Measurements from ENCODE around the gene CENPO.
"Not testable (repeated sequence)": the region's sequence is repeated elsewhere in the genome, so short reads cannot be mapped to it uniquely, and the experiment has no call there.

Gene CENPO

DNA sequence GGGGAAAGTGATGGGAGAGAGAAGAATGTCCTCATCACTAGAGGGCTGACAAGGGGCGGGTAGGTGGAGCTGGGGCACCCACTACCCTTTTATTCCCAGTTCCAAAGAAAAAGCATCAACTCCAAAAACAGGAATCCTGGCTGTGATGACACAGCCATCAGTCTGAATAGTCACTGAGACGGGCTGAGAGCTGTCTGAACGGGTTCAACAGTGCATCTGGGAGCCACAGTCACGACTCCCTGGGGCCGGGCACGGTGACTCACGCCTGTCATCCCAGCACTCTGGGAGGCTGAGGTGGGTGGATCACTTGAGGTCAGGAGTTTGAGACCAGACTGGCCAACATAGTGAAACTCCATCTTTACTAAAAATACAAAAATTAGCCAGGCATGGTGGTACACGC is 42.2 kb downstream of the CENPO start:
- H3K4me1 Mint-ChIP-seq; ATAC-seq; DNase-seq (ENCODE audit: low spot score in 2 of 2); H3K4me3 Mint-ChIP-seq; H3K27ac Mint-ChIP-seq; H3K9me3 Mint-ChIP-seq: not testable (repeated sequence)
- H3K36me3 Mint-ChIP-seq: peaks cover 21% of the 10 kb centered on the region

DNA sequence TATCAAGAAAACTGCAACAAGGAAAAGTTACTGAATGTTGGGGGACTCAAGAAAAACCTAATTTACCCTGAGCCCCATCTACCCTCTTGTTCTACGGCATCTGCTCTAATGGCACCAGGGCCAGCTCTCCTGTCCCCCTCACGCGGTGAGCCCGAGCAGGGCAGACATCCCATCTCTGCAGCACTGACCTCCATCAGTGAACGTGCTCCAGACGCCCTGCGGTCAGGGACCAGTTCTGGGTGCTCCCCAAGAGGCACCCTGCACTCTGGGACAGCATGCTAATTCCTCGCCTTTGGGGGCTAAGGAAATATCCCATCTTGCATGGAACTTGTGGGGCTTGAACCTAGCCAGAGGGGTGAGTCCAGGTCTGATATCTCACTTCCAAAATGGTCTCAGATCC is 43.0 kb downstream of the CENPO start:
- DNase-seq (ENCODE audit: low spot score in 2 of 2) (no peak), ATAC-seq (no peak)
- Mint-ChIP-seq H3K4me1 (no peaks in the 10 kb centered on the region), H3K4me3 (no peak overlapping the region), H3K9me3 (no peaks in the 10 kb centered on the region), H3K27ac (no peak overlapping the region), H3K36me3 (peaks cover 28% of the 10 kb centered on the region)

DNA sequence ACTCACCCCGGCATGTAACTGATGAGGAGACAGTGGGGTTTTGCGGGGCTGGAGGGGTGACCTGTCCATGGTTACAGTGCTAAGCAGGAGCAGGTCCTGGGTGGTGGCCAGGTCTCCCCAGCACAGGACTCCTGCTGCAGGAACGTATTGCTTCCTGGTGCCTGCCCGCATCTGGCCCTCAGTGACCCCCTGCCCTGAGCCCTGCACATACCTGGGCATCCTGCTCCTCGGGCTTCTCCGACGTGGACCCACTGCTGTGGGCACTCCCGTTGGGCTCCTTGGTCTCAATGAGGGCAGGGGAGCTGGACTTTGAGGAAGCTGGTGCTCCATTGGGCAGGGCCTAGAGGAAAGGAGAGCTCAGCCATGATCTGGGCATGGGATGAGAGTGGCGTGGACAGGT is 43.5 kb downstream of the CENPO start:
- H3K4me1 Mint-ChIP-seq: no peaks in the 10 kb centered on the region
- H3K27ac Mint-ChIP-seq: no peak overlapping the region
- H3K9me3 Mint-ChIP-seq: no peaks in the 10 kb centered on the region
- no peak overlapping the region for H3K4me3 Mint-ChIP-seq
- ATAC-seq (no peak), DNase-seq (ENCODE audit: low spot score in 2 of 2) (no peak)
- peaks cover 33% of the 10 kb centered on the region for H3K36me3 Mint-ChIP-seq

DNA sequence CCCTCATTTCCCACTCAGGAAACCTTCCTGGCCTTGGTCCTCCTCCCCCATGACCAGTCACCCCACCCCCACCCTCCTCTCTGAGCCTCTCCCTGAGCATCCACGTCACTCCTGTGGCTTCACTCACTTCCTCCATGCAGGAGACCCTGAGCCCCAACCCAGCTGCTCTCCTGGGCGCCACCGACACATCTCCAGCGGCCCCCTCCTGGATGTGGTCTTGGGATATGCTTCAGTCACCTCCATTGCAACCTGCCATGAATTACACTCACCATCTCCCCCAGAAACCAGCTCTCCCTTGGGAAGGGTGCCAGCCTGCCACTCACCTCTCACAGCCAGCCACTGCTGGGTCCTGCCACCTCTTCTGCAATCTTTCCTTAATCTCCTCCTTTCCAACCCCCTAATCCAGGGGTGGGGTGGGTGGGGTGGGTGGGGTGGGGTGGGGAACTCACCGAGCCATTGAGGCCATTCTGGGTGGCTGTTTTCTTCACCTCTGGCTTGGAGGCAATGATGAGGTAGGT is 44.8 kb downstream of the CENPO start:
- Mint-ChIP-seq H3K4me3 (no peak overlapping the region), H3K4me1 (no peaks in the 10 kb centered on the region), H3K36me3 (peaks cover 29% of the 10 kb centered on the region), H3K9me3 (no peaks in the 10 kb centered on the region), H3K27ac (no peak overlapping the region)
- DNase-seq (ENCODE audit: low spot score in 2 of 2): no peak
- no peak for ATAC-seq

DNA sequence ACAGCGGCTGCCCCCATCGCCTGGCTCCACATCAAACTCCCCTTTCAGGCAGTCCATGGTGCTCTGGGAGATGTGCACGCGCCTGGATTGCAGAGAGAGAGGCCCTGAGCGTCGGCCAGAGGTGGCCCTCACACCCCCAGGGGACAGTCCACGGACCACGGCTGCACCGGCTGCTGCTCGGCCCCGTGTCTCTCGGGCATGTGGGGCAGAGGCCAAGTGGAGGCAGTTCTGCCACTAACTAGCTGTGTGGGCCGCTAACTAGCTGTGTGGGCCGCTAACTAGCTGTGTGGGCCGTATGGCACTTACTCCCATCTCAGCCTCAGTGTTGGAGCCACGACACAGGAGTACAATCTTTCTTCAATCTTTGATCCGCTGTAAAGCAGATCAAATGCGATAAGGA is 45.3 kb downstream of the CENPO start:
- Mint-ChIP-seq H3K27ac (no peak overlapping the region), H3K4me3 (no peak overlapping the region), H3K9me3 (no peaks in the 10 kb centered on the region), H3K4me1 (no peaks in the 10 kb centered on the region), H3K36me3 (peaks cover 28% of the 10 kb centered on the region)
- DNase-seq (ENCODE audit: low spot score in 2 of 2) (no peak), ATAC-seq (no peak)

DNA sequence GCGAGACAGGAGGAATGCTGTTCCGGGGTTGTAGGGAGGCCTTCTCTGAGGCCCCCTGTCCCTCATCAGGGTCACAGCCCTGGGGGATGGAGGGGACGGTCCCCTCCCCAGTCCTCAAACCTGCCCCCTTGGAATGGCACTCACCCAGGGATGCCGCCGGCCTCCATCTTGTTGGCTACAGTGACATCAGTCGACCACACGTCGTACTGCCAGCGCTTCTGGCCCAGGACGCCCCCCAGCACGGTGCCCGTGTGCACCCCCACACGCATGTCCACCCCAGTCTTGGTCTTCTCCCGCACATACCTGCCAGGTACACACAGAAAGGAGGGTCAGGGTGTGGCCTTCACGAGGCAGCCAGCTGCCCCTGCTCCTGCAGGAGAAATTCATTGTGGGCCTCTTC is 46.5 kb downstream of the CENPO start:
- DNase-seq (ENCODE audit: low spot score in 2 of 2) (no peak), ATAC-seq (no peak)
- Mint-ChIP-seq H3K4me1 (no peaks in the 10 kb centered on the region), H3K36me3 (peaks cover 28% of the 10 kb centered on the region), H3K4me3 (no peak overlapping the region), H3K27ac (no peak overlapping the region), H3K9me3 (no peaks in the 10 kb centered on the region)

DNA sequence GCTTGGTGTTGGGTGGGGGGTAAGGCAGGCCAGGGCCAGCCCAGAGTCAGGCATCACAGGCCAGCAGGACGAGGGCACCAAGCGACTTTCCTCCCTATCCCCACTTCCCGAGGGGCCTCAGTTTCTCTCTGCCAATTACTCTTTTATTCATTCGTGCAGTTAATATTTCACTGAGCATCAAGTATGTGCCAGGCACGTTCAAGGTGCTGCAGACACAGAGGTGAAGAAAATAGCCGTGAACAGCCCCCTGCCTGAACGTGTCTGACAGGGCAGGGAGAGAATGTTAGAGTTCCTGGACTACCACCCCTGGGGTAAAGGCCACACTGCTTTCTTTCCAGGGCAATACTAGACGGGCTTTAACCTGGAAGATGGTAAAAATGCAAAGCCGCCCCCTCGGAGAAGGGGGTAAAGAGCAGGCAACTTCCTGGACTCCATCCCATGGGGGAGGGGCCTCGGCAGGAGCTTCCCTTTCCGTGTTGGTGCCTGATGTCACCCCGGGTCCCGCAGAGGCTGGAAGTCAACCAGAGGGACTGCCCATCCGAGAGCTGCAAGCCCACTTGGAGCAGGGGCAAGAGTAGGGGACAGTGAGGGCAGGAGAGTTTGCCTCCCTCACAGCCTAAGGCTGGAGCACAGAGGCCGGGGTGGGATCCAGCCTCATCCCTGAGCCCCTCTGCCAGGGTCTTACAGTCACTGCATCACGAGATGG is 47.1 kb downstream of the CENPO start:
- no peaks in the 10 kb centered on the region for H3K4me1 Mint-ChIP-seq
- H3K27ac Mint-ChIP-seq: no peak overlapping the region
- H3K4me3 Mint-ChIP-seq: no peak overlapping the region
- peaks cover 28% of the 10 kb centered on the region for H3K36me3 Mint-ChIP-seq
- ATAC-seq (no peak), DNase-seq (ENCODE audit: low spot score in 2 of 2) (no peak)
- H3K9me3 Mint-ChIP-seq: no peaks in the 10 kb centered on the region

DNA sequence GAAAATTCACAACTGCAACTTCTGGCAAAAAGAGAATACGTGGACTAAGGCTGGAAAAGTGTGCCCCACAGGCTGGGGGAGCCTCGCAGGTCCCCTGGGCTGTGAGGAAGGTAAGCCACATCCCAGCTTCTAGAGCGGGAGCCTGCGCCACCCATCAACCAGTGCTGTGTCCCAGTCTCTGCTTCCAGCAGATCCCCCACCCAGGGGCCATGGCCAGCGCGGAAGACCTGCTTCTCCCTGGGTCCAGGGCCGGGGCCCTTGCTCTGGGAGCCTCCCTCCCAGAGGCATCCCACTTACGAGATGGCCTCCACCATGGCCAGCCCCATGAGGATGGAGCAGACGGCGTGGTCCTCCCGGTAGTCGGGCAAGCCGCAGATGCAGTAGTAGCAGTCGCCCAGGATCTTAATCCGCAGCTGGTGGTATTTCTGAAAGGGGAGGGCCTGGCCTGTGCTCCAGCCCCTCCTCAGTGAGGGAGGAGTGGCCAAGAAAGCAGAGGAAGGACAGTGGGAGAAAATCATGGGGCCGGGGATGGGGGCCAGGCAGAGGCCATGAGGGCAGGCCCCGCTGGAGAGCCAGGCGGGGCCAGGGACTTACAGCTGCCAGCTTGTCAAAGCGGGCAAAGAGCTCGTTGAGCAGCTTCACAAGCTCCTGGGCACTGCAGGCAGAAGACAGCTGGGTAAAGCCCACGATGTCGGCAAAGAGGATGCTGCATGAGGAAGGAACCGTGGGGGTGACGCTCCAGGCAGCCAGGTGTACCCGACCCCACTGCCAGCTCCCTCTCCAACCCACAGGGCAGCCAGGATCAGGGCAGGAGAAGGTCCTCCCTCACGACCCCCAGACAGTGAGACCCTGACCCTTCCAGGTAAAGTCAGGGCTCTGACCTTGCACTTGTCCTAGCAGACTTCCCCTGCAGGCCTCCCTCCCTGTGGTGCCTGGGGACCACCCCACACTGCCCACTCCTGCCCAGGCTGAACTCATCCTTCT is 48.0 kb downstream of the CENPO start:
- DNase-seq (ENCODE audit: low spot score in 2 of 2): no peak
- Mint-ChIP-seq H3K27ac (no peak overlapping the region), H3K36me3 (peaks cover 22% of the 10 kb centered on the region), H3K9me3 (no peaks in the 10 kb centered on the region), H3K4me3 (no peak overlapping the region), H3K4me1 (no peaks in the 10 kb centered on the region)
- ATAC-seq: no peak

DNA sequence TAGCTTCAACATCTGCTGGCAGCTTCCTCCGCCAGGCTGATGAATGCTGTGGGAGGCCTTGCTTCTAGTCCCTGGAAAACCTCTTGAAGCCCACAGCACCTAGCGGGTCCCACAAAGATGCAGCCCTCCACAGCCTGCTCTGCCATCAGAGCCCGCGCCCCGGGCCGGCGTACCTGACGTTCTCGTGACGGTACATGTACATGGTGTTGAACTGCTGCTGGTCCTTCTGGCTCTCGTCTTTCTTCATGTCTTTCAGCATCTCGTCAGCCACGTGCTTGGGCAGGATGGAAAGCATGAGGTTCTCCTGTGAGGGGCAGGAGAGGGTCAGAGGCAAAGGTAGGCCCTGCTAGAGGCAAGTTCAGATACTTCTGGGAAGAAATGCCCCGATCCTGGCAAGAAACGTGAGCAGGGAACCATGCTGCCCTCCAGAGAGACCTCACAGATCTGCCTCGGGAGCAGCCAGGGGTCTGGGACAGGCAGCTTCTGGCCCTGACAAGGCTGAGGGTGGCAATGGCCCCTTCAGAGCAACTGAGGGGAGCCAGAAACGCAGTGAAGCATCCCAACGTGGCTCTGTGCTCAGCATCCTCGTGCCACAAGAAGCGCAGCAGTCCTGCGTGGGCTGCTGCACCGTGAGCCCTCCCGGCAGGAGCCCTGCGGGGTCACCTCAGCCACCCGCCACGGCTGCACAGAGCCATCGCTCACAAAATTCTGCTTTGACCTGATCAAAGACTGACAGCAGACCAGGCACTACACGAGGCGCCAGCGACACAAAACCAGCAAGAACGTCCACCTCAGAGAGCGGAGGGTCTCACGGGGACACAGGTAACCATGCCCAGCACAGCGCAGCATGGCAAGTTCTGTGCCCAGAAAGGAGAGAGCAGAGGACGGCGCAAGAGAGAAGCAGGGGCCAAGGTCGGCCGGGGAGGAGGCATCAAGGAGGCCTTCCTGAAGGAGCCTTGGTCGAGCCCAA is 49.1 kb downstream of the CENPO start:
- H3K27ac Mint-ChIP-seq: no peak overlapping the region
- ATAC-seq: no peak
- no peaks in the 10 kb centered on the region for H3K4me1 Mint-ChIP-seq
- no peak for DNase-seq (ENCODE audit: low spot score in 2 of 2)
- H3K4me3 Mint-ChIP-seq: no peak overlapping the region
- no peaks in the 10 kb centered on the region for H3K9me3 Mint-ChIP-seq
- peaks cover 18% of the 10 kb centered on the region for H3K36me3 Mint-ChIP-seq

DNA sequence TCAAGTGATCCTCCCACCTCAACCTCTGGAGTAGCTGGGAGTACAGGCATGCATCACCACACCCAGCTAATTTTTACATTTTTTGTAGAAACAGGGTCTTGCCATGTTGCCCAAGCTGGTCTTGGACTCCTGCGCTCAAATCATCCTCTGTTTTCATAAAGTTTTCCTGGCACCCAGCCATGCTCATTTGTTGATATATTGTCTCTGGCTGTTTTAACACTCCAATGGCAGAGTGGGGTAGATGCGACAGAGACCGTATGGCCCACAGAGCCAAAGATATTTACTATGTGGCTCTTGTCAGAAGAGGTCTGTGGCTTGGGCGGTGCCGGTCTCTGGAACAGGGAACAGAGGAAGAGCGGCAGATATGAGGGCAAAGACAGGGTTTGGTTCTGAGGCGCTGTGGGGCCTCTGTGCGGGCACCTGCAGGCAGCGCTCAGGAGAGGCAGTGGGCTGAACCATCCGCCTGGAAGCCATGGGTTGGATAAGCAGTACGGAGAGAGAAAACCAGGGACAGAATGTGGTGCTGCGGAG is 50.2 kb downstream of the CENPO start:
- DNase-seq (ENCODE audit: low spot score in 2 of 2) (no peak), ATAC-seq (no peak)
- no peak overlapping the region for H3K4me3 Mint-ChIP-seq
- H3K27ac Mint-ChIP-seq: no peak overlapping the region
- peaks cover 18% of the 10 kb centered on the region for H3K36me3 Mint-ChIP-seq
- H3K4me1 Mint-ChIP-seq: no peaks in the 10 kb centered on the region
- no peaks in the 10 kb centered on the region for H3K9me3 Mint-ChIP-seq

DNA sequence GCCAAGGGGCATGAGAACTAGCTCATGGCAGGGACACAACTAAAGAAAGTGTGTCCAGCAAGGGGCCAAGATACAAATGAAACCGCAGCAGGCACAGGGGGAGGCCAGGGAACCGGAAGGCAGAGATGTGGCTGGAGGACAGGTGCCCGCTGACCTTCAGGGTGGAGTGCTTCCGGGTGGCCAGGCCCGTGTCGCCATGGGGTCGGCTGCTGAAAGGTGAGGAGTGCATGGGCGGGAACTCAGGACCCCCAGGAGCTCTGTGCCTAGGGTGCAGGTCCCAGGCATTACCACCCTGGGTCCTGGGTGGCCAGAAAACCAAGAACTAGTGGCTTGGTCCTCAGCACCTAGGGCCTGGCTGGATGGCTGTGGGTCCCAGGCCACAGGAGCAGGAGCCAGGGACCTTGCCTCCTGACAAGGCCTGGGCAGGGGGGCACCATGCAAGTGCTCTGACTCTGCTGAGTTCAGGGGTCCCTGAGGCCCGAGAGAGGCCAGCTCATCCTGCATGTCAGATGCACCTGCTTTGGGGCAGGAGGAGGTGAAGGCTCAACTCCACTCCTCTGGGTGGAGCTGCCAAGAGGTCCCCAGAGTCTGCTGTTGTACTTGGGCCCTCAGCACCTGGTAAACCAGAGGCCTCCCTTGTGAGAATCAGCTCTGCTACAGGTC is 50.9 kb downstream of the CENPO start:
- H3K27ac Mint-ChIP-seq: no peak overlapping the region
- H3K4me1 Mint-ChIP-seq: no peaks in the 10 kb centered on the region
- DNase-seq (ENCODE audit: low spot score in 2 of 2) (no peak), ATAC-seq (no peak)
- H3K36me3 Mint-ChIP-seq: peaks cover 18% of the 10 kb centered on the region
- H3K9me3 Mint-ChIP-seq: no peaks in the 10 kb centered on the region
- H3K4me3 Mint-ChIP-seq: no peak overlapping the region

DNA sequence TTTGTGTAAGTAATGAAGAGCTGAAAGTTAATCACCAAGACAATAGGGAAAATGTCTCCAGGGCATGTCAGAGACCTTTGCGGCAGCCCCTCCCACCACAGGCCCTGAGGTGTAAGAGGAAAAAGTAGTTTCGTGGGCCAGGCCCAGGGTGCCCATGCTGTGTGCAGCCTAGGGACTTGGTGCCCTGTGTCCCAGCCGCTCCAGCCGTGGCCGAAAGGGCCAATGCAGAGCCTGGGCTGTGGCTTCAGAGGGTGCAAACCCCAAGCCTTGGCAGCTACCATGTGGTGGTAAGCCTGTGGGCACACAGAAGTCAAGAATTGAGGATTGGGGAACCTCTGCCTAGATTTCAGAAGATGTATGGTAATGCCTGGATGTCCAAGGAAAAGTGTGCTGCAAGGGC is 52.5 kb downstream of the CENPO start:
- Mint-ChIP-seq H3K4me3 (no peak overlapping the region), H3K36me3 (peaks cover 14% of the 10 kb centered on the region), H3K9me3 (no peaks in the 10 kb centered on the region), H3K27ac (no peak overlapping the region), H3K4me1 (peaks cover 4% of the 10 kb centered on the region)
- DNase-seq (ENCODE audit: low spot score in 2 of 2) (no peak), ATAC-seq (no peak)

DNA sequence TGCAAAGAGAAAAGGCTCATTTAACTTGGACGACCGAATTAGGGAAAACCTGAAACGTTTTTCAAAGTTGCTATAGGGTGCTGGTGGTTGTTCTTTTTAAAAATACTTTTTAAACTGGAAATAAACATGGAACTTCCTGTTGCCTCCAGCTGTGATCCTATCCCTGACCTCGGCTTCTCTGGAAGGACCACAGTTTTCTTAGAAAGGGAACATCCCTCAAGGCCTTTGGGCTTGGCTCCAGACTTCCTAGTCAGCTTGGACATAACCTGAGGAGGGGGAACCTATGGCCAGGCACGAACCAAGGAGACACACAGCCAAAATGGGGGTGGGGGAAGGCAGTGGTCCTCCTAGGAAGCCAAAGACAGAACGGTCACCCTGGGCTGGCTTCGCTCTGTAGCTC is 57.7 kb downstream of the CENPO start:
- DNase-seq (ENCODE audit: low spot score in 2 of 2): no peak
- Mint-ChIP-seq H3K9me3 (no peaks in the 10 kb centered on the region), H3K27ac (no peak overlapping the region), H3K4me3 (no peak overlapping the region), H3K36me3 (peaks cover 5% of the 10 kb centered on the region), H3K4me1 (peaks cover 4% of the 10 kb centered on the region)
- ATAC-seq: no peak

DNA sequence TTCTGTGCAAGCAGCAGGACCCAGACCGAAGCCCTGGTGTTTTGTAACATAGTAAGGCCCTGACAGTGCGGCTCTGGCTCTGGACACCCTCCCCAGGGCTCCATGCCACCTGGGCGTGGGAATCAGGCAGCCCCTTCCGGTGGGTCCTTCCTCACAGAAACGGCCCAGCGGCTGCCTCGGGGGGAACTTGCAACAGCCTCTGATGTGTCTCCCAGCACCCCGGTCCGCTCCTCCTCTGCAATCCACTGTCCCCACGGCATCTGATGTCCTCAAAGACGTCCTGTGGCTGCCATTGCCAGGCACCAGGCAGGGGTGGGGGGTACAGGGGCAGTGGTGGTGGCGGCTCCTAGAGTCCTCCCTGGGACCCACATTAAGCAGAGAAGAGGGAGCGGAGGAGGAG is 58.8 kb downstream of the CENPO start:
- no peak overlapping the region for H3K27ac Mint-ChIP-seq

More for the DNA sequence above, 58.8 kb downstream of the CENPO start:
- ATAC-seq (no peak), DNase-seq (ENCODE audit: low spot score in 2 of 2) (no peak)
- no peak overlapping the region for H3K4me3 Mint-ChIP-seq
- H3K36me3 Mint-ChIP-seq: peaks cover 11% of the 10 kb centered on the region
- H3K9me3 Mint-ChIP-seq: no peaks in the 10 kb centered on the region
- peaks cover 13% of the 10 kb centered on the region for H3K4me1 Mint-ChIP-seq

Data from stimulated activated effector memory CD8-positive, alpha-beta T cell treated with anti-CD3 and anti-CD28 coated beads, Interleukin-12 subunit alpha, Interleukin-12 subunit beta, amount 100 ng/mL, for 72 hours (primary cell).